GM19468 (cell line): ENCODE measurements around the gene NR4A1.
A peak's percentile ranks its signal among the peaks of the same experiment; 100 is the strongest.

ENCODE experiments used
- ATAC-seq: cut with Tn5 transposase; IDR thresholded peaks from one replicate; pipeline ENCODE4 v1.9.1; 2021; ENCODE audit warnings: mild to moderate bottlenecking, moderate library complexity, moderate number of reproducible peaks; ENCODE audit not compliant: unreplicated experiment; ENCODE audit errors: extremely low read depth

Gene NR4A1

GRCh38 chr12:52050758-52051541, at the start of gene NR4A1:
NR4A1 (plus strand) TSS chr12:52051442; CDS start chr12:52054329, 2,887 bp downstream.
- ATAC-seq, result peak; percentile 52

DNA sequence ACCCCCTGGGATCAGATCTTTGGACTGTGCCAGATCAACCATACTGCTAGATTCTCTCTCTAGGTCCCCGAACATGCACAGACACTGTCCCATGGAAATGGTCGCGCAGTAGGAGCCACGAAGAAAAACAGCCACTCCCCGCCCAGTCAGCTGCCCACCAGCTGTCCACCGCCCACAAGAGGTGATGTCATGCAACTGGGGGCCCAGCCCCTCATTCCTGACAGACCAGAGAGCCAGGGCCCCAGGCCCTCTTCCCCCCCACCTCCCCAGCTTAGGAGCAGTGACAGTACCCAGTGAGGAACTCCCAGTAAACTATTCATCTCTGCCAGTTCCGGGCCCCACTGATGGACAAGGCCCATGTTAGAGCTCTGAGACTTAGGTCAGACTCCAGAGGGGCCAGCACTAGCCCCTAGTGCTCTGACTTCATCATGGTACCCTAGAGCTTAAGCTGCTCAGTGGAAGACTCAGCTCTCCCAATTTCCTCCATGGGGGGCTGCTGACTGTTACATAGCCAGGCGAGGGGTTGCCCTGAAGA, 48.2 kb upstream of the NR4A1 start:
- no peak for ATAC-seq

- ATAC-seq, result no peak
Measured at GRCh38 chr12:52003591-52003990, 47.7 kb upstream of the NR4A1 start.

DNA sequence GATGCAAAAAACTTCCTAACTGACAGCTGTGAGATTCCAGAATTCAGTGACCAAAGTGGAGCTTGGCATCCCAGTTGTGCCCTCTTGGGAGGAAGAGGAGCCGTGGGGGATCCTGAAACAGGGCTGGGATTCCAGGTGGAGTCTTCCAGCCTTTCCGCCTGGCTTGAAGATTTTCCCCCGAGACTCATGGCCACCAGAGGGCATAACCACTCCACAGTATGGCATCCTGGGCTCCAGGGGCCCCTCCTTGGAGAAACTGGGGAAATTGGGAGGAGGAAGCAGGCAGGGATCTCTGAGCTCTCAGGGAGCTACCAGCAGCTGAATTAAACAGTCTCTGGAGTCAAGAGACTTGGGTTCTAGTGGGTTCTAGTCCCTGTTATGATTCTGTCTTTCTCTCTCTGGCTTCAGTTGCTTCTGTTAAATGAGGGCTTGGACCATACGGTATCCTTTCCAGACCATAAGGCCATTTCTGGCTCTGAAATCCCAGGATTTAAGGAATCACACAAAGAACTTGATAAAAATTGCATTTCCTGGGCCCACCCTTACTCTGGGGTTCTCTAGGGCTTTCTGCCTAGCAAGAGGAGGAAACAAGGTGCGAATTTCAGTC, 47.1 kb upstream of the NR4A1 start:
- ATAC-seq, result no peak

GRCh38 chr12:52005218-52005902, 45.9 kb upstream of the NR4A1 start:
- ATAC-seq, result no peak

- no peak for ATAC-seq
Measured at GRCh38 chr12:52005903-52006703, 45.1 kb upstream of the NR4A1 start.

GRCh38 chr12:52006726-52007157, 44.5 kb upstream of the NR4A1 start, which contains the start of gene TAMALIN:
TAMALIN (plus strand) TSS chr12:52006946; CDS start chr12:52007020, 74 bp downstream.
- ATAC-seq, result no peak

GRCh38 chr12:52007158-52007921, 43.9 kb upstream of the NR4A1 start:
- ATAC-seq, result no peak

- no peak for ATAC-seq
Measured at GRCh38 chr12:52007982-52008510, 43.2 kb upstream of the NR4A1 start.

DNA sequence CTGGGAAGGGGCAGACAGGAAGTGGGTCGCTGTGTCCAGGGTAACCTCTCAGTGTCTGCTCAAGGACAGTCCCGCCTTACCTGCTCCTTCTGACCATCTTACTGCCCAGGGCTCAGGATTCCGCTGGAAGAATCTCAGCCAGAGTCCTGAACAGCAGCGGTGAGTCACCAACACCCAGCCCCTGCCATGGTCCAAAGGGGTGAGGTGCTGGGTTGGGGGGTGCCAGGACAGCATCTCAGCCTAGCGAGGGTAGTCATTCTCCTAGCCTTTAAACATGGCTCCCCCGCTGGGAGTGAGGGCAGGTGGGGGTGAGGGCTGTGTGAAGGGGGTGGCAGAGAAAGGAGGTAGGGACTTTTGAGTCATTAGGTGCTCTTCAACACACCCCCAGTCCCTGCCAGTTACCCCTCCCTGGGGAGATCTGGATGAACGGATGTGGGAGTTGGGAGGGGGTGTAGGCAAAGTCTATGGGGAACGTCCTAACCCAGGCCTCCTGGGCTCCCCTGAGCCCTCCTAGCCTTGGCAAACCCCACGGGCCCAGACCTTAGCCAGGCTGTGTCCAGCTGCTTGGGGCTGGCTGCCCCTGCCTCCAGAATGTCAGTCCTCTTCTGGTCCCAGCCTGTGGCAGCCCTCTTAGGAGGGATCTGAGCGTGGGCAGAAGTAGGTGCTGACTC, 42.0 kb upstream of the NR4A1 start:
- no peak for ATAC-seq

DNA sequence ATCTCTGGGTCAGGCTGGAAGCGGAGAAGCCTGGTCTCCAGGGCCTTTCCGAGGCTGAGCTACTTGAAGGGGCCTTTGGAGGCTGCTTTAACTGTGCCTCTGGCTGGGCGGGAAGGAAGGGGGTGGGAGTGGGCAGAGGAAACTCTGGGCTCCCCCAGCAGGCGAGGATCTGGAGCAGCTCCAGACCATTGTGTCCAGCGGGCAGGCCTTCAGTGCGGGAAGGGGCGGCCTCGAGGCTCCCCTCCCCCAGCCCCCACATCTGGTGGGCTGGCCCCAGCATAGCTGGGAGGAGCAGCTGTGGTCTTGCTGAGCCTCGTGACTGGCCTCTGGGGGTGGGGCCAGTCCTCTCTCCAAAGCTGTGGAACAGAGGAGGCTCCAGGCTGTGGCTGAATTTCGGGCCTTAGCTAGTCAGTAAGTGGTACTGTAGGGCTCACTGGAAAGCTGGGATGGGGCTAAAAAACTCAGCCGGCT, 41.1 kb upstream of the NR4A1 start:
- no peak for ATAC-seq

DNA sequence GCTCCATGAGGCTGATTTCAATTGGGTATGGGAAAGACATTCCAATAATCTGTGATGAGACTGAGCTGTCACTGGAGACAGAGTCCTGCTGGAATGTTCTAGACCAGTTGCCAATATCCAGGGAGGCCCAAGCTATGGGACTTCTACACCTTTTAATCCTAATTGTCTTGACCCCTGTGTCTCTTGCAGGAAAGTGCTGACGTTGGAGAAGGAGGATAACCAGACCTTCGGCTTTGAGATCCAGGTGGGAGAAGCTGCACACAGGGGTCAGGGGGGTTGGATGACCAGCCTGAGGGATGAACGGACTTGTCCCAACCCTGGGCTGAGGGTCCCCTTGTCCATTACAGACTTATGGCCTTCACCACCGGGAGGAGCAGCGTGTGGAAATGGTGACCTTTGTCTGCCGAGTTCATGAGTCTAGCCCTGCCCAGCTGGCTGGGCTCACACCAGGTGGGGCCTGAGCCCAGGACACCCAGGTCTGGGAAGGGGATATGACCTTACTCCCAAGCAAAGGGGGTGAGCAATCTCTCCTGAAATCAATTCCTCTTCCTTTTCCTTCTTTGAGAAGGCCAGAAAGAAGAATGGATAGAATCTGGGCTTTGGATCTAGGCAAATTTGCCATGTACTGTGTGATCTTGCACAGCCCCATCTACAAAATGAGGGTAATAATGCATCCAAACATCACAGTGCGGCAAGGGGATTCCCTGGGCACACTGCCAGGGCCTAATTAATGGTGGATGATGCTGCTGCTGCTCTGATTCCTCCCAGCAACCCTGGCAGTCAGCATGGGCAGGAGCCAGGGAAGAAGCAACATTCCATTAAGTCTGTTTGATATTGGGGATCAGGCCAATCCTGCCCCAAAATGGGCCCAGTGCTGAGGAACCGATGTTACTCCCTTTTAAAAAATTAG, 40.3 kb upstream of the NR4A1 start:
- ATAC-seq, result no peak

- ATAC-seq, result no peak
Measured at GRCh38 chr12:52011602-52012214, 39.5 kb upstream of the NR4A1 start.

GRCh38 chr12:52013626-52014310, 37.5 kb upstream of the NR4A1 start:
- no peak for ATAC-seq

DNA sequence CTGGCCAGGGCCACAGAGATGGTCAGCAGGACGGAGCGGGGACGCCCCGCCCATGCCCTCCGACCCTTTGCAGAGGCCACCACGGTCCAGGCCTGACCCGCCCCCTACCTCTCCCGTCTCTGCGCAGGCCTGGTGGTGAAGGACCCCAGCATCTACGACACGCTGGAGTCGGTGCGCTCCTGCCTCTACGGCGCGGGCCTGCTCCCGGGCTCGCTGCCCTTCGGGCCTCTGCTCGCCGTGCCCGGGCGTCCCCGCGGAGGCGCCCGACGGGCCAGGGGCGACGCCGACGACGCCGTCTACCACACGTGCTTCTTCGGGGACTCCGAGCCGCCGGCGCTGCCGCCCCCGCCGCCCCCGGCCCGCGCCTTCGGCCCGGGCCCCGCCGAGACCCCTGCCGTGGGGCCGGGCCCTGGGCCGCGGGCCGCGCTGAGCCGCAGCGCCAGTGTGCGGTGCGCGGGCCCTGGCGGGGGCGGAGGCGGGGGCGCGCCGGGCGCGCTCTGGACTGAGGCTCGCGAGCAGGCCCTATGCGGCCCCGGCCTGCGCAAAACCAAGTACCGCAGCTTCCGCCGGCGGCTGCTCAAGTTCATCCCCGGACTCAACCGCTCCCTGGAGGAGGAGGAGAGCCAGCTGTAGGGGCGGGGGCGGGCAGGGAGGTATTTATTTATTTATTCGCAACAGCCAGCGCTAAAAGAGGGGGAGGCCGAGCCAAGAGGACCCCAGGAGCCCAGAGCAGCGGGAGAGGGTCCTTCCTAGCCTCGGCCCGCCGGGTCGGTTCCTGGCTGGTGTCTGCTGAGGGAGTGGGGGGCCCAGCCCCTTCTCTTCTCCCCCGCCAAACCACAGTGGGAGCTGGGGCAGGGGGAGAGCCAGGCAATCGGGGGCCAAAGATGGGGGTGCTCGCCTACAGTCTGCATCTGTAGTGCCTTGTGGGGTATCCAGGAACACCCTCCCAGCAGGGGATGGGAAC, 36.4 kb upstream of the NR4A1 start:
- ATAC-seq, result no peak
